Breast epithelium (tissue), 3 donors: ENCODE data around the gene NUPR1.

Experiments
- POLR2A ChIP-seq: fragments of 450-650 bp; IDR thresholded peaks from one replicate; pipeline ENCODE4 v1.6.1; 2016; ENCODE audit warnings: antibody characterized with exemption, mild to moderate bottlenecking, moderate library complexity
- TF ChIP-seq, protein P1 (sequence below), 3 donors: fragments of 450-650 bp; IDR thresholded peaks; one replicate each; pipeline ENCODE4 v1.5.1; 2016 to 2017; ENCODE audit warnings: antibody characterized with exemption in 3 of 3, mild to moderate bottlenecking in 3 of 3, moderate library complexity in 3 of 3

DNA sequence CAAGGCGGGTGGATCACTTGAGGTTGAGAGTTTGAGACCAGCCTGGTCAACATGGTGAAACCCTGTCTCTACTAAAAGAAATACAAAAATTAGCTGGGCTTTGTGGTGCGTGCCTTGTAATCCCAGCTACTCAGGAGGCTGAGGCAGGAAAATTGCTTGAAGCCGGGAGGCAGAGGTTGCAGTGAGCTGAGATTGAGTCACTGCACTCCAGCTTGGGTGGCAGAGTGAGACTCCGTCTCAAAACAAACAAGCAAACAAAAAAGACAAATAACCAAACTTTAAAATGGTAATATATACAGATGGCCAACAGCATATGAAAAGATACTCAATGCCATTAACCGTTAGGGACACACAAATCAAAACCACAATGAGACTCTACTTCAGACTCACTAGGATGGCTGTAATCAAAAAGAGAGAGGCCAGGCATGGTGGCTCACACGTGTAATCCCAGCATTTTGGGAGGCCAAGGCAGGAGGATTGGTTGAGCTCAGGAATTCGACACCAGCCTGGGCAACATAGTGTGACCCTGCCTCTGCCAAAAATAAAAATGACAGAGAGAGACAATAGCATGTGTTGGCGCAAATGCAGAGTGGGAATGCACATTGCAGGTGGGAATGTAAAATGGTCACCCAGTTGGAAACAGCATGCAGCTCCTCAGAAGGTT, 36.8 kb upstream of the NUPR1 start:
- TF ChIP-seq, protein P1, sequence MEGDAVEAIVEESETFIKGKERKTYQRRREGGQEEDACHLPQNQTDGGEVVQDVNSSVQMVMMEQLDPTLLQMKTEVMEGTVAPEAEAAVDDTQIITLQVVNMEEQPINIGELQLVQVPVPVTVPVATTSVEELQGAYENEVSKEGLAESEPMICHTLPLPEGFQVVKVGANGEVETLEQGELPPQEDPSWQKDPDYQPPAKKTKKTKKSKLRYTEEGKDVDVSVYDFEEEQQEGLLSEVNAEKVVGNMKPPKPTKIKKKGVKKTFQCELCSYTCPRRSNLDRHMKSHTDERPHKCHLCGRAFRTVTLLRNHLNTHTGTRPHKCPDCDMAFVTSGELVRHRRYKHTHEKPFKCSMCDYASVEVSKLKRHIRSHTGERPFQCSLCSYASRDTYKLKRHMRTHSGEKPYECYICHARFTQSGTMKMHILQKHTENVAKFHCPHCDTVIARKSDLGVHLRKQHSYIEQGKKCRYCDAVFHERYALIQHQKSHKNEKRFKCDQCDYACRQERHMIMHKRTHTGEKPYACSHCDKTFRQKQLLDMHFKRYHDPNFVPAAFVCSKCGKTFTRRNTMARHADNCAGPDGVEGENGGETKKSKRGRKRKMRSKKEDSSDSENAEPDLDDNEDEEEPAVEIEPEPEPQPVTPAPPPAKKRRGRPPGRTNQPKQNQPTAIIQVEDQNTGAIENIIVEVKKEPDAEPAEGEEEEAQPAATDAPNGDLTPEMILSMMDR (IDR thresholded peaks at IDR 0.05), result no peak
- no peak for TF ChIP-seq POLR2A
